Type B pancreatic cell (in vitro differentiated cells): ENCODE measurements around the gene CPXM1. TPM values are rescaled to one million over a fixed set of nuclear protein-coding genes. Genes with fewer than 3 reads are reported as not detected.
A peak's percentile ranks its signal among the peaks of the same experiment; 100 is the strongest.
"Not testable (repeated sequence)": the region's sequence is repeated elsewhere in the genome, so short reads cannot be mapped to it uniquely, and the experiment has no call there.

ENCODE experiments used
- DNase-seq: peaks from one replicate; pipeline ENCODE4 v3.0.0; 2021; ENCODE audit warnings: mixed read lengths; ENCODE audit not compliant: unreplicated experiment; ENCODE audit errors: extremely low spot score
- H3K27ac Mint-ChIP-seq: 2 replicates; pipeline ENCODE4 v1.8.0; 2021; ENCODE audit warnings: mild to moderate bottlenecking, mixed read lengths
- H3K27me3 Mint-ChIP-seq: 2 replicates; pipeline ENCODE4 v1.8.0; 2021; ENCODE audit warnings: mixed read lengths
- H3K36me3 Mint-ChIP-seq: 2 replicates; pipeline ENCODE4 v1.8.0; 2021; ENCODE audit warnings: mixed read lengths
- H3K4me1 Mint-ChIP-seq: one replicate; pipeline ENCODE4 v1.8.0; 2021; ENCODE audit warnings: mixed read lengths; ENCODE audit not compliant: unreplicated experiment
- H3K4me3 Mint-ChIP-seq: 2 replicates; pipeline ENCODE4 v1.8.0; 2021; ENCODE audit warnings: mild to moderate bottlenecking, mixed read lengths
- H3K9me3 Mint-ChIP-seq: 2 replicates; pipeline ENCODE4 v1.8.0; 2021; ENCODE audit warnings: mixed read lengths
- total RNA-seq: library from RNA; stranded (reverse); gene quantifications from 2 replicates; pipeline ENCODE4 v1.2.1, GENCODE V29; 2021; ENCODE audit warnings: low replicate concordance
- TF ChIP-seq, protein P1 (sequence below): fragments of 200-600 bp; sonication (generic); conservative IDR thresholded peaks from 2 replicates; pipeline ENCODE4 v1.5.0; 2021; ENCODE audit warnings: antibody characterized with exemption, mild to moderate bottlenecking

Gene CPXM1
- total RNA-seq, 1 donor from 2014 or later, result 106 TPM

DNA sequence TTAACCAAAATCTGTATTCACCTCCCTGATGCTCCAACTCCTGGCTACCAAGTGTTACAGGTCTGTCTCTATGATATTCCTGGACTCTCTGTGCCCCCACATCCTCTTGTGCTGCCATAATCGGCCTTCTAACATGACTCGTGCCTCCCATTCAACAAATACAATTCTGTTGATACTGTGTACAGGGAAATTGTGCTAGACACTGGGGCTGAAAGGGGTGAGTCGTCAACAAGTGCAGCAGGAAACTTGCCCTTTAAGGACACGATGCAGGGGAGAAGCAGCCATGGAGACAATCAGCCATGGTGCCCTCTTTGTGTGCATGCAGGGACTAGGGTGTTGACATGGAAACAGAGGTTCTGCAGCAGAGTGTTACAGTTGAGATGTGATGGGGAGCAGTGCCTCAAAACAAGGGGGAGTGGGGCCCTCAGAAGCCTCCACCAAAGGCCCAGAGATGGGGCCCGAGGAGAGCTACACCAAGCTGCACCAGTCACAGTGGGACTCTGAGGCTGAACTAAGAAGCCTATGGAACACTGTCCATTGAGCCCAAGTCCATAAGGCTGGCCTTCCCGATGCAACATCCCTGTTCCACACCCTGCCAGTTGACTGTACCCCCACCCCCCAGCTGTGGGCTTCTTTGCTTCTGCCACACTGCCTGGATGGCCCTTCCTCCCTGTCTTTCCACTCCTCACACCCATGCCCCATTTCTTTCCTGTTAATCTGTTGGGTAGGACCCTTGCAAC lies 37.0 kb upstream of the CPXM1 start:
- peaks cover 11% of the 10 kb centered on the region for H3K4me1 Mint-ChIP-seq
- TF ChIP-seq, protein P1, sequence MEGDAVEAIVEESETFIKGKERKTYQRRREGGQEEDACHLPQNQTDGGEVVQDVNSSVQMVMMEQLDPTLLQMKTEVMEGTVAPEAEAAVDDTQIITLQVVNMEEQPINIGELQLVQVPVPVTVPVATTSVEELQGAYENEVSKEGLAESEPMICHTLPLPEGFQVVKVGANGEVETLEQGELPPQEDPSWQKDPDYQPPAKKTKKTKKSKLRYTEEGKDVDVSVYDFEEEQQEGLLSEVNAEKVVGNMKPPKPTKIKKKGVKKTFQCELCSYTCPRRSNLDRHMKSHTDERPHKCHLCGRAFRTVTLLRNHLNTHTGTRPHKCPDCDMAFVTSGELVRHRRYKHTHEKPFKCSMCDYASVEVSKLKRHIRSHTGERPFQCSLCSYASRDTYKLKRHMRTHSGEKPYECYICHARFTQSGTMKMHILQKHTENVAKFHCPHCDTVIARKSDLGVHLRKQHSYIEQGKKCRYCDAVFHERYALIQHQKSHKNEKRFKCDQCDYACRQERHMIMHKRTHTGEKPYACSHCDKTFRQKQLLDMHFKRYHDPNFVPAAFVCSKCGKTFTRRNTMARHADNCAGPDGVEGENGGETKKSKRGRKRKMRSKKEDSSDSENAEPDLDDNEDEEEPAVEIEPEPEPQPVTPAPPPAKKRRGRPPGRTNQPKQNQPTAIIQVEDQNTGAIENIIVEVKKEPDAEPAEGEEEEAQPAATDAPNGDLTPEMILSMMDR, result no peak
- no peaks in the 10 kb centered on the region for H3K27me3 Mint-ChIP-seq
- no peak for DNase-seq
- H3K36me3 Mint-ChIP-seq, result peaks cover 15% of the 10 kb centered on the region
- no peak overlapping the region for H3K27ac Mint-ChIP-seq
- H3K9me3 Mint-ChIP-seq, result no peaks in the 10 kb centered on the region
- peak overlapping the region; percentile 46 for H3K4me3 Mint-ChIP-seq

DNA sequence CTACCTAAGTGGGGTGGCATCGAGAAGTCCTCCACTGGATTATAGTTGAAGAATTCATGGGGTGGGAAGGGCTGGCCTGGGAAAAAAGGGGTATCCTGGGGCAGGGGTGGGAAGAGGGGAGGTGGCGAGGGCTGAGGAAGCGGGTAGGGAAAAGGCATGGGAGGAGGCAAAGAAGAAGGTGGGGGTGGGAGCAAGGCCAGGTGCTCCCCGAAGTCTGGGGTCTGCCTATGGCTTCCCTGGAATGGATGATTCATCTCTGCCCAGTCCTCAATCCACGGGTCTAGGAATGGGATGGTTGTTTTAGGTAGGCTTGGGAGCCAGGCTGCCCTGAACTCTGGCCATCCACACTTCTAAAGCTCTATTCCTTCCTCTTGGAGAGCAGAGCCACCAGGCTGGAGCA lies 35.6 kb upstream of the CPXM1 start:
- DNase-seq, result peak; percentile 29
- H3K9me3 Mint-ChIP-seq, result no peaks in the 10 kb centered on the region
- H3K4me3 Mint-ChIP-seq, result no peak overlapping the region
- TF ChIP-seq, protein P1, result no peak
- H3K36me3 Mint-ChIP-seq, result peaks cover 15% of the 10 kb centered on the region
- H3K27me3 Mint-ChIP-seq, result no peaks in the 10 kb centered on the region
- H3K27ac Mint-ChIP-seq, result no peak overlapping the region
- H3K4me1 Mint-ChIP-seq, result peaks cover 7% of the 10 kb centered on the region

DNA sequence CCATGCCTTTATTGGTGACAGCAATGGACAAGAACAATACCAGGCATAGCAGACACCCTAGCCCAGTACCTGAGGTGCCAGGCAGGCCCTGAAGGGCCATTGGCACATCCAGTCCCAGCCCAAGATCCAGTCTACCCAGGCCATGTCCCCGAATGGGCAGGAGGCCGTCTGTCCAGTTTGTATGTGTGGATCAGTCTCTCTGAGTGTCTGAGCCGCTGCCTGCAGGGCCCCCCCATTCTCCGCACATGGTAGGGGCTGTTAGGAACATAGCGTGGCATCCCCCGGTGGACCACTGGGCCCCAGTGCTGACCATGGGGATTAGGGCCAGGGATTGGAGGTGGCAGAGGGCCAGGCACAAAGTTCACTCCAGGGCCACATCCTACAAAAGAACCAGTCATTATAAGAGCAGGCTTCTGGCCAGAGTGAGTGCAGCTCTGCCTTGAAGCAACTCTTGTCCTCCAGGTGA lies 34.9 kb upstream of the CPXM1 start:
- peaks cover 15% of the 10 kb centered on the region for H3K36me3 Mint-ChIP-seq
- TF ChIP-seq, protein P1, result no peak
- H3K9me3 Mint-ChIP-seq, result no peaks in the 10 kb centered on the region
- no peak overlapping the region for H3K27ac Mint-ChIP-seq
- no peak for DNase-seq
- H3K27me3 Mint-ChIP-seq, result no peaks in the 10 kb centered on the region
- no peak overlapping the region for H3K4me3 Mint-ChIP-seq
- H3K4me1 Mint-ChIP-seq, result peaks cover 7% of the 10 kb centered on the region

DNA sequence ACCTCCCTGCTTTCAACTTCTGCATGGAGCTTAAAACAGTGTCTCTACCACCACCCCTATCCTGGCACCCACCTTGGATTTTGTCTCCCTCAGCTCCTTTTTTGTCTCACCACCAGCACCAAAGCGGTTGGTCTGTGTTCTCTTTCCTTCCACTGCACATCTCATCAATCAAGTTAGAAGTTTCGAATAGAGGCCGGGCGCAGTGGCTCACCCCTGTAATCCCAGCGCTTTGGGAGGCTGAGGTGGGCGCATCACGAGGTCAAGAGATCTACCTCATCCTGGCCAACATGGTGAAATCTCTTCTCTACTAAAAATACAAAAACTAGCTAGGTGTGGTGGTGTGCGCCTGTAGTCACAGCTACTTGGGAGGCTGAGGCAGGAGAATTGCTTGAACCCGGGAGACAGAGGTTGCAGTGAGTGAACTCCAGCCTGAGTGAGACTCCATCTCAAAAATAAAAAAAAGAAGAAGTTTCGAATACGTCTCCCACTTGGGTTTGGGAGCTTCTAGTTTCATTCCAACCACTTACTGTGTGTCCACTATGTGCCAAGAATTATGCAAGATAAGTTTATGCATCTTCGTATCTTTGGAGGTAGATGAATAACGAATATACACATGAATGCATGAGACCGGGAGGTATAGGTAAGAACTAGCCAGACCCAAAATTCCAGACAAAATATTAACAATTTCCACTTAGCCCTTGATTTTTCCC lies 34.1 kb upstream of the CPXM1 start:
- Mint-ChIP-seq H3K4me1 (peaks cover 6% of the 10 kb centered on the region), H3K27ac (no peak overlapping the region), H3K36me3 (peaks cover 15% of the 10 kb centered on the region), H3K4me3 (no peak overlapping the region), H3K9me3 (no peaks in the 10 kb centered on the region), H3K27me3 (peaks cover 6% of the 10 kb centered on the region)
- DNase-seq, result no peak
- TF ChIP-seq, protein P1, result no peak

DNA sequence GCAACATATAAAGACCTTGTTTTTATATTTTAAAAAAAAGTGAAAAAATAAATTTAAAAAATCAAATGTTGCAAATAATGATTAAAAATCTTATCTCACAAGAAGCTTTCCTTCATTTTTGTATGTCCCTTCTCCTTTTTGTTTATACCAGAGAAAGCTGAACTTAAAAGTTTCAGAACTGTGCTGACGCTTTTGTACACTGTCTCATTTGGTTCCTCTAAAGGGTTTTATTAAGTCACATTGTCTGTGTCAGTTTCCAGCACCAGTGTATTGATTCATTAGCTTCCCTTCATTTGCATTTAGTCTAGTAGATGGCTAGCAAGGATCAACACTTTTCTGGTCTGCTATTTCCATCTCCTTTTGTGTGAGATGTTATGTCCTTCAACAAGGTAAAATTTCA lies 33.3 kb upstream of the CPXM1 start:
- H3K36me3 Mint-ChIP-seq, result peaks cover 15% of the 10 kb centered on the region
- H3K4me1 Mint-ChIP-seq, result no peaks in the 10 kb centered on the region
- H3K9me3 Mint-ChIP-seq, result no peaks in the 10 kb centered on the region
- H3K27ac Mint-ChIP-seq, result no peak overlapping the region
- H3K27me3 Mint-ChIP-seq, result peaks cover 14% of the 10 kb centered on the region
- TF ChIP-seq, protein P1, result no peak
- H3K4me3 Mint-ChIP-seq, result no peak overlapping the region
- no peak for DNase-seq

DNA sequence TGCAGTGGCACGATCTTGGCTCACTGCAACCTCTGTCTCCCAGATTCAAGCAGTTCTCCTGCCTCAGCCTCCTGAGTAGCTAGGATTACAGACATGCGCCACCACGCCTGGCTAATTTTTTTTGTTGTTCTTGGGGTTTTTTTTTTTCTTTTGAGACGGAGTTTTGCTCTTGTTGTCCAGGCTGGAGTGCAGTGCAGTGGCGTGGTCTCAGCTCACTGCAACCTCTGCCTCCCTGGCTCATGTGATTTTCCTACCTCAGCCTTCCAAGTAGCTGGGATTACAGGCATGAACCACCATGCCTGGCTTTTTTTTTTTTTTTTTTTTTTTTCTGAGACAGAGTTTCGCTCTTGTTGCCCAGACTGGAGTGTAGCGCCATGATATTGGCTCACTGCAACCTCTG lies 30.8 kb upstream of the CPXM1 start:
- H3K4me3 Mint-ChIP-seq, H3K27ac Mint-ChIP-seq, H3K9me3 Mint-ChIP-seq, H3K4me1 Mint-ChIP-seq, DNase-seq, H3K36me3 Mint-ChIP-seq: not testable (repeated sequence)
- peaks cover 40% of the 10 kb centered on the region for H3K27me3 Mint-ChIP-seq
